Caco-2 (cell line): ENCODE data around the gene ADAM12. TPM values are rescaled to one million over a fixed set of nuclear protein-coding genes. Genes with fewer than 3 reads are reported as not detected.

Experiments used
- BruUV-seq: library from RNA; stranded (reverse); fragments of 400-500 nt; replicated peaks from 2 replicates; lab custom pipeline; 2021; lab: Mats Ljungman, UMichigan
- CTCF ChIA-PET: fragments of 300-600 bp; sonication (Branson Sonifier 250); formaldehyde crosslinking; loops from one replicate; lab custom pipeline; 2022; ENCODE audit warnings: antibody characterized with exemption; lab: Charles Lee
- POLR2A ChIA-PET: fragments of 300-600 bp; sonication (Branson Sonifier 250); formaldehyde crosslinking; loops from one replicate; lab custom pipeline; 2022; ENCODE audit warnings: antibody characterized with exemption; lab: Charles Lee
- DNase-seq, 2 experiments: peaks; one replicate each; pipeline versions ENCODE4 v3.0.0 to v3.0.0-alpha.2; 2020 to 2022
- H3K27me3 ChIP-seq: replicated peaks from 2 replicates; pipeline ENCODE4 v1.6.0; 2011; ENCODE audit warnings: low read length; ENCODE audit not compliant: control insufficient read depth, insufficient read depth
- H3K36me3 ChIP-seq: 2 replicates; pipeline ENCODE4 v1.5.1; 2011; ENCODE audit warnings: low read length; ENCODE audit not compliant: control insufficient read depth, insufficient read depth
- H3K4me1 ChIP-seq: fragments of 250-450 bp; sonication (Bioruptor Pico); 2 replicates; pipeline ENCODE4 v1.5.1; 2020; ENCODE audit warnings: mild to moderate bottlenecking
- H3K4me3 ChIP-seq: 2 replicates; pipeline ENCODE4 v1.5.1; 2011; ENCODE audit warnings: low read depth, mild to moderate bottlenecking, control low read depth, low read length
- H3K9me3 ChIP-seq: fragments of 250-450 bp; sonication (Bioruptor Pico); 2 replicates; pipeline ENCODE4 v1.5.1; 2020; ENCODE audit warnings: mild to moderate bottlenecking, moderate library complexity
- H3K27ac Mint-ChIP-seq: one replicate; pipeline ENCODE4 v1.8.0; 2022; ENCODE audit warnings: mixed read lengths; ENCODE audit not compliant: unreplicated experiment
- H3K27me3 Mint-ChIP-seq: one replicate; pipeline ENCODE4 v1.8.0; 2022; ENCODE audit warnings: mixed read lengths; ENCODE audit not compliant: insufficient read depth, unreplicated experiment
- H3K36me3 Mint-ChIP-seq: one replicate; pipeline ENCODE4 v1.8.0; 2022; ENCODE audit warnings: mild to moderate bottlenecking, mixed read lengths; ENCODE audit not compliant: insufficient read depth, unreplicated experiment
- H3K4me1 Mint-ChIP-seq: one replicate; pipeline ENCODE4 v1.8.0; 2022; ENCODE audit warnings: low read depth, mixed read lengths; ENCODE audit not compliant: unreplicated experiment
- H3K4me3 Mint-ChIP-seq: one replicate; pipeline ENCODE4 v1.8.0; 2022; ENCODE audit warnings: mild to moderate bottlenecking, moderate library complexity, mixed read lengths; ENCODE audit not compliant: unreplicated experiment
- H3K9me3 Mint-ChIP-seq: one replicate; pipeline ENCODE4 v1.8.0; 2022; ENCODE audit warnings: mixed read lengths; ENCODE audit not compliant: unreplicated experiment
- intact Hi-C: fragments of 100-400 bp; cut with micrococcal nuclease; formaldehyde crosslinking; loops from one replicate; pipeline ENCODE4 v1.10.0; 2022; ENCODE audit not compliant: unreplicated experiment
- total RNA-seq: library from RNA; stranded (reverse); gene quantifications from 2 replicates; pipeline ENCODE4 v1.2.3, GENCODE V29; 2022
- TF ChIP-seq, protein P1 (sequence below), 2 experiments: fragments of 200-600 bp in 1 of 2; IDR thresholded peaks; 1 replicate in 1 of 2; 2 replicates in 1 of 2; pipeline versions ENCODE4 v1.5.1 to v1.8.0; 2011 to 2022; ENCODE audit warnings: antibody characterized with exemption in 1 of 2, control low read depth in 1 of 2, inconsistent platforms in 1 of 2, low read depth in 1 of 2, low read length in 1 of 2, mild to moderate bottlenecking in 1 of 2, moderate library complexity in 1 of 2; ENCODE audit not compliant: insufficient read depth in 1 of 2, severe bottlenecking in 1 of 2, unreplicated experiment in 1 of 2

ADAM12 gene
- total RNA-seq, 1 experiment from 2014 or later: not detected

DNA sequence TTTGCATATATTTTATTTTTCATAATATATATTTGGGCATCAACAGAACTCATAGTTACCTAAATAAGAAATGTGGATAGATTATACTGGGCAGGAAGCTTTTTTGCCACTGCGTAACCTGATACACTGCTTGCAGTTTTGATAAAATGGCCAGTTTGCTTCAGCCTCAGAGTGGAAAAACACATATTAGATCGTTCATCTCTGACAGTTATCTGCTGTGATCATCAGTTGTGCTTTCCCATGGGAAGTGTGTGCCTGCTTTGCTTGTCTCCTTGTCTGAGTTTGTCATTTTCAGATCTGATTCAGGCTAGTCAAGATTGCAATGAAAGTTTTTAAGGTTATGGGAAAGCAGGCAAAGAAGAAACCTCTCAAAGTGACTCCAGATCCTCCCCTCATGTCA lies 54.0 kb downstream of the ADAM12 start:
- POLR2A ChIA-PET: no interaction called here
- H3K27me3 ChIP-seq: no peaks in the 10 kb centered on the region
- CTCF ChIA-PET: no interaction called here
- intact Hi-C loops: no loop called here
- no peaks in the 10 kb centered on the region for H3K4me1 ChIP-seq
- H3K27me3 Mint-ChIP-seq: peaks cover 7% of the 10 kb centered on the region
- H3K27ac Mint-ChIP-seq: no peak overlapping the region
- DNase-seq: no peak
- no peaks in the 10 kb centered on the region for H3K9me3 ChIP-seq
- no peak overlapping the region for H3K4me3 Mint-ChIP-seq
- no peaks in the 10 kb centered on the region for H3K36me3 ChIP-seq
- no peaks in the 10 kb centered on the region for H3K9me3 Mint-ChIP-seq
- no peaks in the 10 kb centered on the region for H3K36me3 Mint-ChIP-seq
- TF ChIP-seq, protein P1, sequence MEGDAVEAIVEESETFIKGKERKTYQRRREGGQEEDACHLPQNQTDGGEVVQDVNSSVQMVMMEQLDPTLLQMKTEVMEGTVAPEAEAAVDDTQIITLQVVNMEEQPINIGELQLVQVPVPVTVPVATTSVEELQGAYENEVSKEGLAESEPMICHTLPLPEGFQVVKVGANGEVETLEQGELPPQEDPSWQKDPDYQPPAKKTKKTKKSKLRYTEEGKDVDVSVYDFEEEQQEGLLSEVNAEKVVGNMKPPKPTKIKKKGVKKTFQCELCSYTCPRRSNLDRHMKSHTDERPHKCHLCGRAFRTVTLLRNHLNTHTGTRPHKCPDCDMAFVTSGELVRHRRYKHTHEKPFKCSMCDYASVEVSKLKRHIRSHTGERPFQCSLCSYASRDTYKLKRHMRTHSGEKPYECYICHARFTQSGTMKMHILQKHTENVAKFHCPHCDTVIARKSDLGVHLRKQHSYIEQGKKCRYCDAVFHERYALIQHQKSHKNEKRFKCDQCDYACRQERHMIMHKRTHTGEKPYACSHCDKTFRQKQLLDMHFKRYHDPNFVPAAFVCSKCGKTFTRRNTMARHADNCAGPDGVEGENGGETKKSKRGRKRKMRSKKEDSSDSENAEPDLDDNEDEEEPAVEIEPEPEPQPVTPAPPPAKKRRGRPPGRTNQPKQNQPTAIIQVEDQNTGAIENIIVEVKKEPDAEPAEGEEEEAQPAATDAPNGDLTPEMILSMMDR (IDR thresholded peaks at IDR 0.05; ENCODE audit: insufficient read depth in 1 of 2, low read depth in 1 of 2, low read length in 1 of 2, severe bottlenecking in 1 of 2, unreplicated experiment in 1 of 2): no peak
- BruUV-seq: no TSS peak
- no peaks in the 10 kb centered on the region for H3K4me1 Mint-ChIP-seq
- H3K4me3 ChIP-seq: no peak overlapping the region

DNA sequence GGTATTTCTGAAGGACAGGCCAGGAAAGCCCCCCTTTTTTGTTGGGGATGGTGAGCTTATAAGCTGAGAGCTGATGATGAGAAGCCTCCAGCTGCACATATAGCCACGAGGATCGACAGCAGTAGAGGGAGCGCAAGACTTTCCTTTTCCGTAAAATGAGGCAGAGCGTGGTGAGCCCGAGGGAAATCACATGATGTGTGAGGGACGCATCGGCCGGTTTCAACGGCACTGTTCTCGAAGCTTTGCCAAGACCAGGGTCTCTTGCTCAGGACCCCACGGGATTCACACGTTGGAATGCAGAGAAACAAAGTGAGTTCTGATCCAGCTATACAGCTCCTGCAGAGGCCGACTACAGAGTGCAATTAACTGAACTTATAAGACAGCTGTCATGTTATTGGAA lies 55.7 kb downstream of the ADAM12 start:
- CTCF ChIA-PET: no interaction called here
- no peaks in the 10 kb centered on the region for H3K9me3 Mint-ChIP-seq
- peaks cover 7% of the 10 kb centered on the region for H3K27me3 Mint-ChIP-seq
- no peaks in the 10 kb centered on the region for H3K4me1 ChIP-seq
- intact Hi-C loops: no loop called here
- TF ChIP-seq, protein P1 (IDR thresholded peaks at IDR 0.05; ENCODE audit: insufficient read depth in 1 of 2, low read depth in 1 of 2, low read length in 1 of 2, severe bottlenecking in 1 of 2, unreplicated experiment in 1 of 2): no peak
- no peaks in the 10 kb centered on the region for H3K36me3 Mint-ChIP-seq
- POLR2A ChIA-PET: no interaction called here
- no peaks in the 10 kb centered on the region for H3K27me3 ChIP-seq
- H3K4me3 ChIP-seq: no peak overlapping the region
- no peaks in the 10 kb centered on the region for H3K4me1 Mint-ChIP-seq
- BruUV-seq: no TSS peak
- H3K4me3 Mint-ChIP-seq: no peak overlapping the region
- no peak for DNase-seq
- no peak overlapping the region for H3K27ac Mint-ChIP-seq
- no peaks in the 10 kb centered on the region for H3K36me3 ChIP-seq
- no peaks in the 10 kb centered on the region for H3K9me3 ChIP-seq

DNA sequence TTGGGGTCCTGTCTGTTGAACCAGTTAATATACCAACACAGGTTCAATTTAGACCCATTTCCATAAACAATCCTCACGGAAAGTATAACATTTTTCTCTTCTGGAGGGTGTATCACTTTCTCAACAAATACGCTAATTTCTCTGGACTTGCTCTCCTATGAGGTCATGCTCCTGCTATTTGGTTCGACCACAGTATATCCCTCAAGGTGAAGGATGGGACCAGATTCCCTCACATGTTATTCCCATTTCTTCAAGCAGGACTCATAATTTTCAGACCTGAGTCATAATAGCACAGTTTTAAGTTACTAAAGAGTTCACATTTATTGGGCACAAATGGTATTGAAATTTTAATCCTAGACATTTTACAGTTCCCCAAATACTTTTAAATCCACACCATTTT lies 57.2 kb downstream of the ADAM12 start:
- no peaks in the 10 kb centered on the region for H3K36me3 Mint-ChIP-seq
- H3K27me3 Mint-ChIP-seq: peaks cover 11% of the 10 kb centered on the region
- intact Hi-C loops: no loop called here
- no peak for DNase-seq
- no peaks in the 10 kb centered on the region for H3K4me1 ChIP-seq
- no peaks in the 10 kb centered on the region for H3K36me3 ChIP-seq
- H3K4me1 Mint-ChIP-seq: no peaks in the 10 kb centered on the region
- no TSS peak for BruUV-seq
- H3K27ac Mint-ChIP-seq: no peak overlapping the region
- no peak overlapping the region for H3K4me3 Mint-ChIP-seq
- CTCF ChIA-PET: no interaction called here
- TF ChIP-seq, protein P1 (IDR thresholded peaks at IDR 0.05; ENCODE audit: insufficient read depth in 1 of 2, low read depth in 1 of 2, low read length in 1 of 2, severe bottlenecking in 1 of 2, unreplicated experiment in 1 of 2): no peak
- H3K4me3 ChIP-seq: no peak overlapping the region
- no peaks in the 10 kb centered on the region for H3K9me3 ChIP-seq
- H3K9me3 Mint-ChIP-seq: no peaks in the 10 kb centered on the region
- POLR2A ChIA-PET: no interaction called here
- H3K27me3 ChIP-seq: no peaks in the 10 kb centered on the region
